NOMO-1 treated with dmso at 0.1 percent for 144 hours (cell line): Measurements from ENCODE around the gene GTSE1.

Experiments
- DNase-seq: peaks from one replicate; lab custom pipeline; 2025; ENCODE audit not compliant: unreplicated experiment; lab: John Stamatoyannopoulos, UW

Gene GTSE1

GRCh38 chr22:46351131-46351735 is 54.6 kb downstream of the GTSE1 start:
- no peak for DNase-seq

- no peak for DNase-seq
Measured at GRCh38 chr22:46351767-46352166, 55.1 kb downstream of the GTSE1 start.

- DNase-seq, result no peak
Measured at GRCh38 chr22:46352276-46352675, 55.6 kb downstream of the GTSE1 start.

GRCh38 chr22:46352691-46353386 is 56.2 kb downstream of the GTSE1 start:
- DNase-seq, result no peak

GRCh38 chr22:46353483-46354105 is 56.9 kb downstream of the GTSE1 start:
- DNase-seq, result no peak

- no peak for DNase-seq
Measured at GRCh38 chr22:46354176-46354992, 57.7 kb downstream of the GTSE1 start.

- no peak for DNase-seq
Measured at GRCh38 chr22:46354993-46355305, 58.3 kb downstream of the GTSE1 start.

- DNase-seq, result peak; percentile 8
Measured at GRCh38 chr22:46355369-46355995, 58.8 kb downstream of the GTSE1 start.

GRCh38 chr22:46355996-46356471 is 59.4 kb downstream of the GTSE1 start:
- DNase-seq, result no peak

GRCh38 chr22:46356496-46357480 is 60.1 kb downstream of the GTSE1 start:
- no peak for DNase-seq

- no peak for DNase-seq
Measured at GRCh38 chr22:46357711-46358520, 61.2 kb downstream of the GTSE1 start.

GRCh38 chr22:46358766-46359165 is 62.1 kb downstream of the GTSE1 start:
- no peak for DNase-seq

- no peak for DNase-seq
Measured at GRCh38 chr22:46359362-46359761, 62.7 kb downstream of the GTSE1 start.

GRCh38 chr22:46360097-46360496 is 63.4 kb downstream of the GTSE1 start:
- DNase-seq, result no peak

- DNase-seq, result no peak
Measured at GRCh38 chr22:46360891-46361290, 64.2 kb downstream of the GTSE1 start.

- no peak for DNase-seq
Measured at GRCh38 chr22:46361826-46362202, 65.1 kb downstream of the GTSE1 start.

- DNase-seq, result no peak
Measured at GRCh38 chr22:46362203-46362933, 65.7 kb downstream of the GTSE1 start.

GRCh38 chr22:46362934-46363515 is 66.4 kb downstream of the GTSE1 start:
- DNase-seq, result no peak
